ENCODE measurements around the gene TAOK3.
A peak's percentile ranks its signal among the peaks of the same experiment; 100 is the strongest.
"Not testable (repeated sequence)": the region's sequence is repeated elsewhere in the genome, so short reads cannot be mapped to it uniquely, and the experiment has no call there.

The TAOK3 gene

DNA sequence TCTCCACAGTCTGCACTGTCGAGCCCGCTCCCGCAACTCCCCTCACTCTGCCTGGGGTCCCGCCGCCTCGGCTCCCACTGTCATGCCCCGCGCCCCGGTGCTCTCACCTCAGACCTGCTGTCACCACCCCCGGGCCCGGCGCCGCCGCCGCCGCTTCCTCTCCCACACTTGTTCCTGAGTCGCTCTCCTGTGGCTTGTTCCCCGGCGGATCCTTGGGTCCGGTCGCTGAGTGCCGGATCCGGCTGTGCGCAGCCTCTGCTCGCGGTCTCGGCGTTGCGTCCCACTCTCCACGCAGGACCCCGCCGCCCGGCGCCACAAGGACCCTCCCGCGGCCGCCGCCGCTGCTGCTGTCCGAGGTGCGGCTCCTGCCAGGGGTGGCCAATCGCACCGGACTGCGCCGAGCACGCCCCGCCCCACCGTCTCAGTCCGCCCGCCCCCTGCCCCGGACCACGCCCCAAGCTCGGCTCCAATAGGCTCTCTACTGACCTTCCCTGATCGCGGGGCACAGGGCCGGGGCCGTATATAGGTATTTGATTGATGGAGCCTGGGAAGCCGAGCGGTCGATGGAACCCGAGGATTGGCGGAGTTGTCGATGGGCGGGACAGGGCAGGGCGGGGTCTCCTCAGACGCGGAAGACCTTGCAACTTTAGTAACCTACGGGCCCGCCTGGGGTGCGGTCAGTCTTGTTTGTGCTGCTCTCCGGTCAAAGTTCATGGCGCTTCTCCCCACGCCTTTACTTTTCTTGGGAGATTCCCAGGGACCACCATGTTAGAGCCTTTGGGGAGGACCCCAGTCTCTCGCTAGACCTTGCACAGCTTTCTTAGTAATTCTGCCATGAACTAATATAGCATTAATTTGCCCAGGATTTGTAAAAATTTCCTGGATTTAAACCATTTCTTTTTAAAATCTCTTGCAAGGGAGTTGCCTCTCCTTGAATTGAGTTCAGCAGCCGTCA lies at the start of gene TAOK3:
TAOK3 (minus strand) TSS at position 367 of the 955 bp plus-strand sequence. CDS start 117,340 bp downstream, outside the sequence.
- peak; percentile 99 for DNase-seq
- in situ Hi-C loops (cut with HindIII; ENCODE audit: low pct_ligation_motif_present, low sequenced_read_pairs), result loop anchor here (25.0 kb wide), 1 partner anchor 186 kb away; no protein-coding TSS in a partner anchor
- no peaks in the 10 kb centered on the region for H3K27me3 ChIP-seq (replicated peaks)
- peak within 1 kb of the TSS; percentile 60 for H3K27ac ChIP-seq
- H3K4me3 ChIP-seq (ENCODE audit: low read depth, low read length), result peak within 1 kb of the TSS; percentile 93
- no peaks in the 10 kb centered on the region for H3K36me3 ChIP-seq (replicated peaks)
- TF ChIP-seq, protein P1, sequence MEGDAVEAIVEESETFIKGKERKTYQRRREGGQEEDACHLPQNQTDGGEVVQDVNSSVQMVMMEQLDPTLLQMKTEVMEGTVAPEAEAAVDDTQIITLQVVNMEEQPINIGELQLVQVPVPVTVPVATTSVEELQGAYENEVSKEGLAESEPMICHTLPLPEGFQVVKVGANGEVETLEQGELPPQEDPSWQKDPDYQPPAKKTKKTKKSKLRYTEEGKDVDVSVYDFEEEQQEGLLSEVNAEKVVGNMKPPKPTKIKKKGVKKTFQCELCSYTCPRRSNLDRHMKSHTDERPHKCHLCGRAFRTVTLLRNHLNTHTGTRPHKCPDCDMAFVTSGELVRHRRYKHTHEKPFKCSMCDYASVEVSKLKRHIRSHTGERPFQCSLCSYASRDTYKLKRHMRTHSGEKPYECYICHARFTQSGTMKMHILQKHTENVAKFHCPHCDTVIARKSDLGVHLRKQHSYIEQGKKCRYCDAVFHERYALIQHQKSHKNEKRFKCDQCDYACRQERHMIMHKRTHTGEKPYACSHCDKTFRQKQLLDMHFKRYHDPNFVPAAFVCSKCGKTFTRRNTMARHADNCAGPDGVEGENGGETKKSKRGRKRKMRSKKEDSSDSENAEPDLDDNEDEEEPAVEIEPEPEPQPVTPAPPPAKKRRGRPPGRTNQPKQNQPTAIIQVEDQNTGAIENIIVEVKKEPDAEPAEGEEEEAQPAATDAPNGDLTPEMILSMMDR (IDR thresholded peaks at IDR 0.05; ENCODE audit: low read depth, low read length, missing control alignments), result no peak

DNA sequence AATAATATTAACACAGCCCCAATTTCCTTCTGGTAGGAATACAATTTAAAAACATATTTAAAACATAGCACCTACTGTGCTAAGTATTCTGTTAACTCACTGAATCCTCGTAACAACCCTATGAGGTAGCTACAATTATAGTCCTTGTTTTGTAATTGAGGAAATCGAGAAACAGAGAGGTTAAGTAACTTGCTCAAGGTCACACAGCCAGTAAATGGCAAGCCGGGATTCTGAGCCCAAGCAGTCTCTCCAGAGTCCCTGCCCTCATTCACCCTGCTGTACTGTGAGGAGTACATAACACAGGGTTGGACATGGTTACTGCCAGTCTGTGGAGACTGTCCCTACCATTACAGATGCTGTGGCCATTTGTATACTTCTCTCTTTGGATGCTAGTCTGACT lies 48.0 kb upstream of the TAOK3 start:
- no peaks in the 10 kb centered on the region for H3K27me3 ChIP-seq (replicated peaks)
- H3K36me3 ChIP-seq (replicated peaks), result no peaks in the 10 kb centered on the region
- DNase-seq, result no peak
- no peak overlapping the region for H3K27ac ChIP-seq
- TF ChIP-seq, protein P1 (IDR thresholded peaks at IDR 0.05; ENCODE audit: low read depth, low read length, missing control alignments), result no peak
- in situ Hi-C loops (cut with HindIII; ENCODE audit: low pct_ligation_motif_present, low sequenced_read_pairs), result no loop called here
- H3K4me3 ChIP-seq (ENCODE audit: low read depth, low read length), result no peak overlapping the region

DNA sequence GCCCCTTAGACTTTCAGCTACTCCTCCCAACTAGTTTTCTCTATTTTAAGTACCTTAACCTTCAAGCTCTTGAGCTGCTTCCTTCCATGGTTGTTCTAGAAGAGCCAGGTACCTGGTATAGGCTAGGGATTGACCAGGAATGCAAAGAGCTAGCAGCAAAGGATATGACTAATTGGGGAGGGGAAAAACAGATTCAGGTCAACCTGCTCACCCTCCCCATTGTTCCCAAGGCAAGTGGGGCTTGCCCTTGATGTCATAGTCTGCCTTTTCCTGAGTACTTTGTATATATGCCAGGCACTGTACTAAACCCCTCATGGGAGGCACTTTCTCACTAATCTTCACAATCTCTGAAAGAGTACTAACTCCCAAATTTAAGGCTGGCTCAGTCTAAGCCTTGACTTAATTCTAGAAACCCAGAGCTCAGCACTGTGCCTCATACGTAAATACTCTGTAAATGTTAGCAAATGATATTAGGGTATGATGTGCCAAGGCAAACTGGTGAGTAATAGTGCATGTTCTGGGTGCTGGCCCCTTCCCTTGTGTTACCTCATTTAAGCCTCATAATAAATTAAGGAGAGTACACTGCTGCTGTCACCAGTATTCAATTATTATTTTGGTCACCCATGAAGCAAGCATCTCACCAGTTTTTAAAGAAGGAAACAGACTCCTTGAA lies 45.8 kb upstream of the TAOK3 start:
- H3K36me3 ChIP-seq (replicated peaks), result peaks cover 13% of the 10 kb centered on the region
- in situ Hi-C loops (cut with HindIII; ENCODE audit: low pct_ligation_motif_present, low sequenced_read_pairs), result no loop called here
- TF ChIP-seq, protein P1 (IDR thresholded peaks at IDR 0.05; ENCODE audit: low read depth, low read length, missing control alignments), result no peak
- H3K27me3 ChIP-seq (replicated peaks), result no peaks in the 10 kb centered on the region
- no peak overlapping the region for H3K27ac ChIP-seq
- no peak for DNase-seq
- no peak overlapping the region for H3K4me3 ChIP-seq (ENCODE audit: low read depth, low read length)

DNA sequence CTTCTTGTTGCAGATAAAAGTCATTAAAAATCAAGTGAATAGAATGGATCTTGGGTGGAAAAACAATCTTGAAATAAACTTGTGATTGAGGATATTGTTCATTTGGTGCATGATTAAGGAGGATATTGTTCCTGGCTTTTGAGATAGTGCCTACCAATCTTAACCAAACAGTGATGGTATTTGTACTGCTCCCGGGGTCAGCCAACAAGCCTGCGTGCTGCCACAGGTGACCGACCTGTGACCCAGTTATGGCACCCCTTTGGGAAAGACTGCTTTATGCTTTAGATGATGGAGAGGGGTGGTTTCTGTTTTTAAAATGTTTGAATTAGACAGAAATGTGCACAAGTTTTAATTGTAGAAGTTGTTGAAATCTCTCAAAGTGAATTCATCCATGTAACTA lies 45.2 kb upstream of the TAOK3 start:
- no peak for DNase-seq
- Histone ChIP-seq H3K27me3 (replicated peaks) (no peaks in the 10 kb centered on the region), H3K27ac (no peak overlapping the region), H3K4me3 (ENCODE audit: low read depth, low read length) (no peak overlapping the region), H3K36me3 (replicated peaks) (peaks cover 13% of the 10 kb centered on the region)
- TF ChIP-seq, protein P1 (IDR thresholded peaks at IDR 0.05; ENCODE audit: low read depth, low read length, missing control alignments), result no peak
- in situ Hi-C loops (cut with HindIII; ENCODE audit: low pct_ligation_motif_present, low sequenced_read_pairs), result no loop called here

DNA sequence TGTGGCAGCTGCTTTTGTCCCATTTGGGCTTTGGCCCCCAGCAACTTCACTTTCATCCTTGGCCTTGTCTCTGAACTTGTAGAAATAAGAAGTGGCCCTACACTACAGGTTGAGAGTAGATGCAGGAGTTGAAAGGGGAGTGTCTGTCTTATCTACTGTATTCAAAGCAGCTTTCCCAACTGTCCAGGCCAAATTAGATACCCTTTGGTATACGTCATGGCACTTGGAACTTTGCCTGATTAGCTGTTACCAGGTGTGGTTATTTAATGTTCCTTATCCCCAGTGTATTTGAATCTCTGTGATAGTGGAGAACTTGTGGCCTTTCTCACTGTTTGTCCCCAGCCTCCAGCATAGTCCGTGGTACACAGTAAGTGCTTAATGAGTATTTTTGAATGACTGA lies 37.1 kb upstream of the TAOK3 start:
- in situ Hi-C loops (cut with HindIII; ENCODE audit: low pct_ligation_motif_present, low sequenced_read_pairs), result no loop called here
- DNase-seq, result no peak
- TF ChIP-seq, protein P1 (IDR thresholded peaks at IDR 0.05; ENCODE audit: low read depth, low read length, missing control alignments), result no peak
- H3K4me3 ChIP-seq (ENCODE audit: low read depth, low read length), result no peak overlapping the region
- no peaks in the 10 kb centered on the region for H3K27me3 ChIP-seq (replicated peaks)
- H3K36me3 ChIP-seq (replicated peaks), result peaks cover 34% of the 10 kb centered on the region
- H3K27ac ChIP-seq, result no peak overlapping the region

DNA sequence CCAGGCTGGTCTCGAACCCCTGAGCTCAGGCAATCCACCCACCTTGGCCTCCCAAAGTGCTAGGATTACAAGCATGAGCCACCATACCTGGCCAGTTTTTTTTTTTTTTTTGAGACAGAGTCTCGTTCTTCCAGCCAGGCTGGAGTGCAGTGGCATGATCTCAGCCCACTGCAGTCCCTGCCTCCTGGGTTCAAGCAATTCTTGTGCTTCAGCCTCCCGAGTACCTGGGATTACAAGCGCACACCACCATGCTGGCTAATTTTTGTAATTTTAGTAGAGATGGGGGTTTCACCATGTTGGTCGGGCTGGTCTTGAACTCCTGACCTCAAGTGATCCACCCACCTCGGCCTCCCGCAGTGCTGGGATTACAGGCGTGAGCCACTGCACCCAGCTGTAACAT lies 35.5 kb upstream of the TAOK3 start:
- H3K27me3 ChIP-seq (replicated peaks); H3K4me3 ChIP-seq (ENCODE audit: low read depth, low read length); DNase-seq; H3K27ac ChIP-seq; in situ Hi-C loops (cut with HindIII; ENCODE audit: low pct_ligation_motif_present, low sequenced_read_pairs): not testable (repeated sequence)
- peaks cover 30% of the 10 kb centered on the region for H3K36me3 ChIP-seq (replicated peaks)

Data from brain microvascular endothelial cell (primary cell).